Astrocyte (in vitro differentiated cells and primary cell): Measurements from ENCODE around the gene SEMA3A. TPM values are rescaled to one million over a fixed set of nuclear protein-coding genes. Genes with fewer than 3 reads are reported as not detected.

Source experiments
- DNase-seq: peaks from one replicate; pipeline ENCODE4 v3.0.0-alpha.2; 2010; ENCODE audit warnings: low read depth
- FAIRE-seq: peaks from 2 replicates; lab custom pipeline; 2011; peaks lifted over from hg19 to GRCh38; lab: Jason Lieb, UNC
- H2AFZ ChIP-seq: 2 replicates; pipeline ENCODE4 v1.6.0; 2012; ENCODE audit warnings: low read depth, low read length, inconsistent platforms
- H3K27ac ChIP-seq: 2 replicates; pipeline ENCODE4 v1.5.1; 2011; ENCODE audit warnings: low read depth, low read length, inconsistent platforms
- H3K27me3 ChIP-seq: 2 replicates; pipeline ENCODE4 v1.6.0; 2011; ENCODE audit warnings: low read length, inconsistent platforms; ENCODE audit not compliant: insufficient read depth
- H3K36me3 ChIP-seq: 2 replicates; pipeline ENCODE4 v1.5.1; 2011; ENCODE audit warnings: low read length, inconsistent platforms; ENCODE audit not compliant: insufficient read depth
- H3K4me1 ChIP-seq: 2 replicates; pipeline ENCODE4 v1.5.1; 2011; ENCODE audit warnings: low read length, inconsistent platforms; ENCODE audit not compliant: insufficient read depth
- H3K4me2 ChIP-seq: 2 replicates; pipeline ENCODE4 v1.6.0; 2012; ENCODE audit warnings: low read length, inconsistent platforms
- H3K4me3 ChIP-seq: 2 replicates; pipeline ENCODE4 v1.5.1; 2011; ENCODE audit warnings: low read depth, mild to moderate bottlenecking, low read length, inconsistent platforms; ENCODE audit not compliant: insufficient read depth
- H3K79me2 ChIP-seq: 2 replicates; pipeline ENCODE4 v1.6.0; 2012; ENCODE audit warnings: mild to moderate bottlenecking, low read length, inconsistent platforms; ENCODE audit not compliant: insufficient read depth
- H3K9ac ChIP-seq: 2 replicates; pipeline ENCODE4 v1.6.0; 2012; ENCODE audit warnings: mild to moderate bottlenecking, low read length, inconsistent platforms
- H3K9me3 ChIP-seq: 2 replicates; pipeline ENCODE4 v1.5.1; 2012; ENCODE audit warnings: low read depth, mild to moderate bottlenecking, low read length, inconsistent platforms; ENCODE audit not compliant: insufficient read depth
- H4K20me1 ChIP-seq: 2 replicates; pipeline ENCODE4 v1.6.0; 2012; ENCODE audit warnings: low read length, inconsistent platforms; ENCODE audit not compliant: insufficient read depth
- H3K27ac Mint-ChIP-seq: one replicate; pipeline ENCODE4 v1.8.0; 2021; ENCODE audit warnings: mild to moderate bottlenecking, mixed read lengths; ENCODE audit not compliant: unreplicated experiment
- H3K27me3 Mint-ChIP-seq: one replicate; pipeline ENCODE4 v1.8.0; 2021; ENCODE audit warnings: low read depth, mixed read lengths; ENCODE audit not compliant: unreplicated experiment
- H3K36me3 Mint-ChIP-seq: one replicate; pipeline ENCODE4 v1.8.0; 2021; ENCODE audit warnings: low read depth, mixed read lengths; ENCODE audit not compliant: unreplicated experiment
- H3K4me1 Mint-ChIP-seq: one replicate; pipeline ENCODE4 v1.8.0; 2021; ENCODE audit warnings: low read depth, mixed read lengths; ENCODE audit not compliant: unreplicated experiment
- H3K4me3 Mint-ChIP-seq: one replicate; pipeline ENCODE4 v1.8.0; 2021; ENCODE audit warnings: mild to moderate bottlenecking, moderate library complexity, mixed read lengths; ENCODE audit not compliant: unreplicated experiment
- H3K9me3 Mint-ChIP-seq: one replicate; pipeline ENCODE4 v1.8.0; 2021; ENCODE audit warnings: mild to moderate bottlenecking, mixed read lengths; ENCODE audit not compliant: unreplicated experiment
- CTCF ChIP-seq: IDR thresholded peaks from 2 replicates; pipeline ENCODE4 v1.5.1; 2011; ENCODE audit warnings: low read depth, mild to moderate bottlenecking, inconsistent platforms, low read length, moderate library complexity; ENCODE audit not compliant: insufficient read depth
- EZH2 ChIP-seq: IDR thresholded peaks from 2 replicates; pipeline ENCODE4 v1.6.1; 2012; ENCODE audit warnings: mild to moderate bottlenecking, low read length, inconsistent platforms; ENCODE audit not compliant: insufficient read depth
- total RNA-seq: library from RNA; stranded (reverse); gene quantifications from 2 replicates; pipeline ENCODE4 v1.2.1, GENCODE V29; 2021

Gene SEMA3A
- total RNA-seq, 1 donor from 2014 or later, result 31.3 TPM

GRCh38 chr7:84022684-84023308 lies 171.8 kb downstream of the SEMA3A start:
- Histone ChIP-seq H3K4me2 (no peak overlapping the region), H3K36me3 (no peaks in the 10 kb centered on the region), H2AFZ (no peak overlapping the region), H3K4me3 (no peak overlapping the region), H3K4me1 (peaks cover 20% of the 10 kb centered on the region), H4K20me1 (no peaks in the 10 kb centered on the region), H3K27ac (no peak overlapping the region), H3K27me3 (no peaks in the 10 kb centered on the region), H3K9me3 (no peaks in the 10 kb centered on the region), H3K9ac (no peak overlapping the region), H3K79me2 (no peaks in the 10 kb centered on the region)
- H3K4me3 Mint-ChIP-seq, result no peak overlapping the region
- H3K27ac Mint-ChIP-seq, result no peak overlapping the region
- no peaks in the 10 kb centered on the region for H3K27me3 Mint-ChIP-seq
- DNase-seq (peak; percentile 38), FAIRE-seq (no peak)
- no peaks in the 10 kb centered on the region for H3K9me3 Mint-ChIP-seq
- no peaks in the 10 kb centered on the region for H3K36me3 Mint-ChIP-seq
- TF ChIP-seq CTCF (no peak), EZH2 (no peak)
- peaks cover 17% of the 10 kb centered on the region for H3K4me1 Mint-ChIP-seq

- Histone ChIP-seq H3K27me3 (no peaks in the 10 kb centered on the region), H3K4me1 (peaks cover 20% of the 10 kb centered on the region), H3K4me3 (no peak overlapping the region), H2AFZ (no peak overlapping the region), H3K27ac (no peak overlapping the region), H3K4me2 (no peak overlapping the region), H4K20me1 (no peaks in the 10 kb centered on the region), H3K79me2 (no peaks in the 10 kb centered on the region), H3K9me3 (no peaks in the 10 kb centered on the region), H3K9ac (no peak overlapping the region), H3K36me3 (no peaks in the 10 kb centered on the region)
- no peaks in the 10 kb centered on the region for H3K27me3 Mint-ChIP-seq
- peaks cover 17% of the 10 kb centered on the region for H3K4me1 Mint-ChIP-seq
- no peak overlapping the region for H3K27ac Mint-ChIP-seq
- H3K9me3 Mint-ChIP-seq, result no peaks in the 10 kb centered on the region
- FAIRE-seq (no peak), DNase-seq (no peak)
- H3K4me3 Mint-ChIP-seq, result no peak overlapping the region
- TF ChIP-seq CTCF, result no peak
- no peaks in the 10 kb centered on the region for H3K36me3 Mint-ChIP-seq
Measured at GRCh38 chr7:84022009-84022408, 172.6 kb downstream of the SEMA3A start.

- no peaks in the 10 kb centered on the region for H3K36me3 Mint-ChIP-seq
- peaks cover 17% of the 10 kb centered on the region for H3K4me1 Mint-ChIP-seq
- H3K27ac Mint-ChIP-seq, result no peak overlapping the region
- peak; percentile 65 for DNase-seq
- H3K27me3 Mint-ChIP-seq, result no peaks in the 10 kb centered on the region
- Histone ChIP-seq H3K27ac (peak overlapping the region; percentile 38), H3K27me3 (no peaks in the 10 kb centered on the region), H3K9ac (no peak overlapping the region), H3K4me1 (peaks cover 20% of the 10 kb centered on the region), H3K79me2 (no peaks in the 10 kb centered on the region), H3K36me3 (no peaks in the 10 kb centered on the region), H4K20me1 (no peaks in the 10 kb centered on the region), H2AFZ (no peak overlapping the region), H3K4me3 (no peak overlapping the region), H3K4me2 (no peak overlapping the region), H3K9me3 (no peaks in the 10 kb centered on the region)
- no peak for FAIRE-seq
- TF ChIP-seq EZH2 (no peak), CTCF (no peak)
- H3K9me3 Mint-ChIP-seq, result no peaks in the 10 kb centered on the region
- peak overlapping the region; percentile 5 for H3K4me3 Mint-ChIP-seq
Measured at GRCh38 chr7:84021292-84021908, 173.2 kb downstream of the SEMA3A start.
